K562 (cell line): ENCODE results near the gene ERBB3. TPM values are rescaled to one million over a fixed set of nuclear protein-coding genes. Genes with fewer than 3 reads are reported as not detected.
A peak's percentile ranks its signal among the peaks of the same experiment; 100 is the strongest.

ENCODE experiments used
- ATF7 ChIP-seq: fragments of 450-650 bp; IDR thresholded peaks from 2 replicates; pipeline ENCODE4 v1.7.1; 2014; ENCODE audit warnings: mild to moderate bottlenecking, moderate library complexity
- CTBP1 ChIP-seq: fragments of 450-650 bp; IDR thresholded peaks from 2 replicates; pipeline ENCODE4 v1.6.1; 2016; ENCODE audit warnings: borderline replicate concordance
- ESRRA ChIP-seq: fragments of 450-650 bp; IDR thresholded peaks from 2 replicates; pipeline ENCODE4 v1.6.1; 2014; ENCODE audit warnings: low read depth, mild to moderate bottlenecking, moderate library complexity, borderline replicate concordance
- SRSF3 ChIP-seq: fragments of 200-400 bp; formaldehyde crosslinking; IDR thresholded peaks from 2 replicates; pipeline ENCODE4 v1.6.1; 2016; ENCODE audit warnings: mild to moderate bottlenecking, low read length, moderate library complexity; ENCODE audit not compliant: insufficient read depth
- TEAD4 ChIP-seq, 2 experiments: sonication (generic) in 1 of 2; formaldehyde crosslinking in 1 of 2; IDR thresholded peaks; 2 replicates each; pipeline versions ENCODE4 v1.6.1 to v1.8.0; 2012 to 2022; ENCODE audit warnings: borderline replicate concordance in 1 of 2, inconsistent platforms in 1 of 2, low read length in 1 of 2, mild to moderate bottlenecking in 1 of 2, missing genetic modification reagents in 1 of 2
- TFAM ChIP-seq: fragments of 250-450 bp; sonication (Bioruptor Pico); conservative IDR thresholded peaks from 2 replicates; pipeline ENCODE4 v1.5.0; 2021; ENCODE audit warnings: mild to moderate bottlenecking, moderate library complexity
- ZNF316 ChIP-seq: fragments of 450-650 bp; IDR thresholded peaks from 2 replicates; pipeline ENCODE4 v1.6.1; 2016
- polyA plus RNA-seq, 8 experiments: library from polyadenylated mRNA; depleted of rRNA in 4 of 8; stranded (reverse) in 5 of 8; unstranded in 3 of 8; fragments of >200 nt; fragmentation: Nextera tagmentation in 2 of 8; fragmentation: Illumina TruSeq in 1 of 8; extraction: Ambion mirVana in 2 of 8; extraction: Trizol in 1 of 8; gene quantifications; 2 replicates each; pipeline versions ENCODE4 v1.2.1 to v1.2.3, GENCODE V29; 2011 to 2014; ENCODE audit warnings: inconsistent platforms in 1 of 8, missing spikeins in 1 of 8
- total RNA-seq, 7 experiments: library from RNA; depleted of rRNA in 6 of 7; stranded (reverse); fragments of >200 nt in 6 of 7; fragmentation: Illumina TruSeq in 2 of 7; extraction: Trizol in 2 of 7; gene quantifications; 2 replicates each; pipeline versions ENCODE4 v1.2.1 to v1.2.3, GENCODE V29; 2011 to 2021; ENCODE audit warnings: low replicate concordance in 1 of 7
- TF ChIP-seq, protein P1 (sequence below): fragments of 450-650 bp; formaldehyde crosslinking; IDR thresholded peaks from 2 replicates; pipeline ENCODE4 v1.4.0; 2020; ENCODE audit warnings: mild to moderate bottlenecking, mixed read lengths
- TF ChIP-seq, protein P2 (sequence below), 2 experiments: fragments of 450-650 bp in 1 of 2; sonication (generic) in 1 of 2; formaldehyde crosslinking in 1 of 2; IDR thresholded peaks in 1 of 2; conservative IDR thresholded peaks in 1 of 2; 2 replicates each; pipeline versions ENCODE4 v1.6.1 to v1.8.1; 2016 to 2023; ENCODE audit warnings: mild to moderate bottlenecking in 2 of 2, moderate library complexity in 2 of 2, inconsistent platforms in 1 of 2, missing genetic modification reagents in 1 of 2

Gene ERBB3
- total and polyA plus RNA-seq, 9 of the 15 experiments (the other 6 are each of a cell fraction or from before 2014, with no cell fraction given) = 1.5 to 5.4 (median 3.8) TPM

DNA sequence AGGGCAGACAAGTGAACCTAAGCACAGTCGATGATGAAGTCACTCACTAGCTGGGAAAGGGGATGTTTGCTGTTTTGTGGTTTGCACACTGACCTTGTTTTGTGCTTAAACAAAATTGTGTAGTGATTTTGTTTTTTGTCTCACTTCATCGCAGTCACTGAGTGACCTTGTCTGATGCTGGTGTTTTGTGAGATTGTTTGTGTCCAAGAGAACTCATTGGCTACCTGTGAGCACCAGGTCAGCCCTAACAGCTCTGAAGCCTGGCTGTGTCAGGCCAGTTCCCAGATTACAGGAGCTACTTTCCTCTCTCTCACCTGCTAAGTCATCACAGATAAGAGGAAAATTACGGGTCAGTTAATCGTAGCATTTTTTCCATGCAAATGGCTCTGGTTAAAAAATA is 44.2 kb downstream of the ERBB3 start (continued):
- TF ChIP-seq, protein P1, sequence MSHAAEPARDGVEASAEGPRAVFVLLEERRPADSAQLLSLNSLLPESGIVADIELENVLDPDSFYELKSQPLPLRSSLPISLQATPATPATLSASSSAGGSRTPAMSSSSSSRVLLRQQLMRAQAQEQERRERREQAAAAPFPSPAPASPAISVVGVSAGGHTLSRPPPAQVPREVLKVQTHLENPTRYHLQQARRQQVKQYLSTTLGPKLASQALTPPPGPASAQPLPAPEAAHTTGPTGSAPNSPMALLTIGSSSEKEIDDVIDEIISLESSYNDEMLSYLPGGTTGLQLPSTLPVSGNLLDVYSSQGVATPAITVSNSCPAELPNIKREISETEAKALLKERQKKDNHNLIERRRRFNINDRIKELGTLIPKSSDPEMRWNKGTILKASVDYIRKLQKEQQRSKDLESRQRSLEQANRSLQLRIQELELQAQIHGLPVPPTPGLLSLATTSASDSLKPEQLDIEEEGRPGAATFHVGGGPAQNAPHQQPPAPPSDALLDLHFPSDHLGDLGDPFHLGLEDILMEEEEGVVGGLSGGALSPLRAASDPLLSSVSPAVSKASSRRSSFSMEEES (CRISPR knock-in tag) = no peak
- TF ChIP-seq, protein P2, sequence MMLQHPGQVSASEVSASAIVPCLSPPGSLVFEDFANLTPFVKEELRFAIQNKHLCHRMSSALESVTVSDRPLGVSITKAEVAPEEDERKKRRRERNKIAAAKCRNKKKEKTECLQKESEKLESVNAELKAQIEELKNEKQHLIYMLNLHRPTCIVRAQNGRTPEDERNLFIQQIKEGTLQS (IDR thresholded peaks at IDR 0.05) = peak; percentile 39; the same call in 1 of the 2 replicates
- TF ChIP-seq, protein P2 (CRISPR knock-in tag; conservative IDR thresholded peaks at IDR 0.05) = no peak
- TF ChIP-seq ATF7 = peak; percentile 53; the same call in 1 of the 2 replicates
- peak; percentile 35; the same call in 1 of the 2 replicates for TF ChIP-seq ZNF316
- no peak for TF ChIP-seq SRSF3
- TF ChIP-seq ESRRA = peak; percentile 14; the same call in 1 of the 2 replicates
- TF ChIP-seq CTBP1 = peak; percentile 69
- TF ChIP-seq TEAD4 (IDR thresholded peaks at IDR 0.05; ENCODE audit: low read length) = peak; percentile 40; the same call in 1 of the 2 replicates
- no peak for TF ChIP-seq TEAD4 (CRISPR knock-in tag; IDR thresholded peaks at IDR 0.05; ENCODE audit: borderline replicate concordance)
- no peak for TF ChIP-seq TFAM (CRISPR knock-in tag)
